Kidney epithelial cell (primary cell): Measurements from ENCODE around the gene DAPK1. TPM values are rescaled to one million over a fixed set of nuclear protein-coding genes. Genes with fewer than 3 reads are reported as not detected.

Experiments used
- DNase-seq: peaks from one replicate; pipeline ENCODE4 v3.0.0-alpha.2; 2010; ENCODE audit warnings: low read depth
- H3K27me3 ChIP-seq: 2 replicates; pipeline ENCODE4 v1.6.0; 2011; ENCODE audit warnings: low read length; ENCODE audit not compliant: control insufficient read depth, insufficient read depth
- H3K36me3 ChIP-seq: 2 replicates; pipeline ENCODE4 v1.5.1; 2011; ENCODE audit warnings: low read length; ENCODE audit not compliant: control insufficient read depth, insufficient read depth
- H3K4me3 ChIP-seq: 2 replicates; pipeline ENCODE4 v1.5.1; 2011; ENCODE audit warnings: low read depth, mild to moderate bottlenecking, control low read depth, low read length
- total RNA-seq: library from RNA; depleted of rRNA; stranded (reverse); fragments of >200 nt; gene quantifications from 2 replicates; pipeline ENCODE4 v1.2.3, GENCODE V29; 2015
- TF ChIP-seq, protein P1 (sequence below): IDR thresholded peaks from 2 replicates; pipeline ENCODE4 v1.5.1; 2011; ENCODE audit warnings: mild to moderate bottlenecking, moderate library complexity, low read length, control low read depth, inconsistent platforms; ENCODE audit not compliant: insufficient read depth, poor library complexity, severe bottlenecking

DAPK1 gene
- total RNA-seq, 1 donor from 2014 or later, result 23.5 TPM

DNA sequence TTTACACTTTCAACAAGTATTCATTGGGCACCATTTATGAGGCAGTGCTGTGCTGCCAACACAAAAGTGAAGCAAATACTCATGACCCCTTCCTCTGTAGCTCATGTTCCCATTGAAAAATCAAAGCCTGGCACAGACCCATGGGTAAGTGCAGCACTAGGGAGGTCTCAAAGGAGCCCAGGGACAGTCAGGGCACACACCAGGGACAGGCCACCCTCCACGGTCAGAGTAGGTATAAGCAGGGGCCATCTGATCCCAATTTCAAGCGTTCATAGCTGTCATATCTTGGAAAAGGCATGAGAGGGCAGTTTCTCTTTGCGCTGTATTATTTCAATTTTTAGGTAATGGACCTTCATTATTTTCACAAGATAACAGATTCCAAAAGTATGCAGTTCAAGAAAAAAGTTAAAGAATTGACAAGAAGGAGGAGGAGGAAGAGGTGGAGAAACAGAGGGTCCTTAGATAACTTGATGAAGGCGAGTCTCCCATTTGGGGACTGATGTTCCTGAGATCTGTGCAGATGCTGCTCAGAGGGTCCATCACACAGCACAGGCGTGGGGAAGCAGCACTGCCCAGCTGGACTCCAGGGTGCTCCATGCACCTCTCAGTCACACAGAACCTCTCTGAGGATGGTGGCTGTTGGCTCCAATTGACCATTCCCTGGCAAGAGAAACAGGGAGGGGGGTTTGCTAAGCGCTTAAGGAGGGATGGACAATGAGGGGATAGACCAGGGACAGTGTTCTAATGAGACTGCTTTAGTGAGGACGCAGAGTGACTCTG lies 235.8 kb downstream of the DAPK1 start:
- TF ChIP-seq, protein P1, sequence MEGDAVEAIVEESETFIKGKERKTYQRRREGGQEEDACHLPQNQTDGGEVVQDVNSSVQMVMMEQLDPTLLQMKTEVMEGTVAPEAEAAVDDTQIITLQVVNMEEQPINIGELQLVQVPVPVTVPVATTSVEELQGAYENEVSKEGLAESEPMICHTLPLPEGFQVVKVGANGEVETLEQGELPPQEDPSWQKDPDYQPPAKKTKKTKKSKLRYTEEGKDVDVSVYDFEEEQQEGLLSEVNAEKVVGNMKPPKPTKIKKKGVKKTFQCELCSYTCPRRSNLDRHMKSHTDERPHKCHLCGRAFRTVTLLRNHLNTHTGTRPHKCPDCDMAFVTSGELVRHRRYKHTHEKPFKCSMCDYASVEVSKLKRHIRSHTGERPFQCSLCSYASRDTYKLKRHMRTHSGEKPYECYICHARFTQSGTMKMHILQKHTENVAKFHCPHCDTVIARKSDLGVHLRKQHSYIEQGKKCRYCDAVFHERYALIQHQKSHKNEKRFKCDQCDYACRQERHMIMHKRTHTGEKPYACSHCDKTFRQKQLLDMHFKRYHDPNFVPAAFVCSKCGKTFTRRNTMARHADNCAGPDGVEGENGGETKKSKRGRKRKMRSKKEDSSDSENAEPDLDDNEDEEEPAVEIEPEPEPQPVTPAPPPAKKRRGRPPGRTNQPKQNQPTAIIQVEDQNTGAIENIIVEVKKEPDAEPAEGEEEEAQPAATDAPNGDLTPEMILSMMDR, result no peak

DNA sequence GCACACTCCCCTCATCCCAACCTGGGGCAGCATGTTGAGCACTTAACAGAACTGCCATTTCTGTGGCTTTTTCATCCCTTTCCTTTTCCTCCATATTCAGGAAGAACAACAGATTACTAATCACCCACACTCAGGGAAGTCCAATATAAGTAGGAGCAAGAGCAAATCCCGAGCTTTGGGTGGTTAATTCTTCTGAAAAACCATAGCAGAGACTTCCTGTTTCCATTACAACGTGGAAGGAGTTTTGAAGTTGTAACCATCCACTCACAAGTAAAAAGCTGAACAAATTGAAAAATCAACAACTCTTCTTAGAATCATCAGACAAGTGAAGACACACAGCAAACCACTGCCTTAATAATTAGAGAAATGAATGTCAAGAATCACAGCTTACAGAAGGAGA lies 236.4 kb downstream of the DAPK1 start:
- H3K36me3 ChIP-seq, result no peaks in the 10 kb centered on the region
- no peaks in the 10 kb centered on the region for H3K27me3 ChIP-seq
- DNase-seq, result no peak
- H3K4me3 ChIP-seq, result no peak overlapping the region
- TF ChIP-seq, protein P1, result no peak

More for the DNA sequence above, 235.8 kb downstream of the DAPK1 start:
- Histone ChIP-seq H3K4me3 (no peak overlapping the region), H3K27me3 (no peaks in the 10 kb centered on the region), H3K36me3 (no peaks in the 10 kb centered on the region)
- no peak for DNase-seq

GRCh38 chr9:87739546-87739945 lies 241.9 kb downstream of the DAPK1 start:
- H3K27me3 ChIP-seq, result no peaks in the 10 kb centered on the region
- H3K4me3 ChIP-seq, result no peak overlapping the region
- no peak for DNase-seq
- TF ChIP-seq, protein P1, result no peak
- no peaks in the 10 kb centered on the region for H3K36me3 ChIP-seq

DNA sequence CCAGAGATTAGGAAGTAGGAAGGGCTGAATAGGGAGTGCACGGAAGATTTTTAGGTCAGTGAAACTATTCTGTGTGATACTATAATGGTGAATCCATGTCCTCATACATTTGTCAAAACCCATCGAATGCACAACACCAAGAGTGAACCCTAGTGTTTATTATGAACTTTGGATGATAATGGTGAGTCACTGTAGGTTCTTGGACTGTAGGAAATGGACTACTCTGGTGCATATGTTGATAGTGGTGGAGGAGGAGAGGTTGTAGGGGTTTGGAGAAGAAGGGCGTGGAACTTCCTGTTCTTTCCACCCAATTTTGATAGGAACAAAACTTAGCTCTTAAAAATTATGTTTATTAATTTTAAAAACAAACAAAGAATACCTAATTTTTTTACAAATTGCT lies 242.5 kb downstream of the DAPK1 start:
- Histone ChIP-seq H3K27me3 (no peaks in the 10 kb centered on the region), H3K4me3 (no peak overlapping the region), H3K36me3 (no peaks in the 10 kb centered on the region)
- TF ChIP-seq, protein P1, result no peak
- no peak for DNase-seq

DNA sequence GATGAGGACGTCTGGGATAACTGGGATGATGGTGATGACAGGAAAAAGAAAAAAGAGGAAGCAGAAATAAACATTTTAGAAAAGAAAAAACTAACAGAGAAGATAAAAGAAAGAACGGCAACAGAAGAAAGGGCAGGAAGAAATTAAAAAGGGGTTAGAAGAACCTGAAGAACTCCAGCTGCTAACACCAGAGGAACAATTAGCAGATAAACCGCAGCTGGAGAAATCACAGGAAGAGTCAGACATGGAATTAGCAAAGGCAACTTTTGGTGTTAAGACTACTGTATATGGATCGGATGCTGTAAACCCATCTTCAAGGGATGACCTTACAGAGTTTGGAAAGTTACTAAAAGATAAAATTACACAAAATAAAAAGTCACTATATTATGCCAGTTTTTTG lies 243.7 kb downstream of the DAPK1 start:
- no peaks in the 10 kb centered on the region for H3K36me3 ChIP-seq
- TF ChIP-seq, protein P1, result no peak
- no peaks in the 10 kb centered on the region for H3K27me3 ChIP-seq
- no peak for DNase-seq
- no peak overlapping the region for H3K4me3 ChIP-seq

- Histone ChIP-seq H3K27me3 (no peaks in the 10 kb centered on the region), H3K36me3 (no peaks in the 10 kb centered on the region), H3K4me3 (no peak overlapping the region)
- no peak for DNase-seq
- TF ChIP-seq, protein P1, result no peak
These were observed 244.2 kb downstream of the DAPK1 start for GRCh38 chr9:87741891-87742290.
